ENCODE results near the gene PRR29.

PRR29 gene

GRCh38 chr17:63998050-63998720 lies at the start of gene PRR29:
Gene PRR29, plus strand, starts transcription at chr17:63998351. Its CDS starts 14 bp downstream, at chr17:63998365.
- H3K9ac ChIP-seq (ENCODE audit: low read depth, low read length): no peak within 1 kb of the TSS
- H3K36me3 ChIP-seq (ENCODE audit: control insufficient read depth, insufficient read depth, low read length): no peaks in the 10 kb centered on the region
- H3K9me3 ChIP-seq (ENCODE audit: control insufficient read depth, insufficient read depth, low read length): no peaks in the 10 kb centered on the region
- peaks cover 6% of the 10 kb centered on the region for H3K4me1 ChIP-seq (ENCODE audit: control insufficient read depth, insufficient read depth, low read length)
- peak within 1 kb of the TSS; percentile 93 for H3K4me3 ChIP-seq (ENCODE audit: low read depth, low read length)
- H3K27me3 ChIP-seq (ENCODE audit: control insufficient read depth, insufficient read depth, low read length): peaks cover 29% of the 10 kb centered on the region

- no peak overlapping the region for H3K4me3 ChIP-seq (ENCODE audit: low read depth, low read length)
- no peak overlapping the region for H3K9ac ChIP-seq (ENCODE audit: low read depth, low read length)
- peaks cover 3% of the 10 kb centered on the region for H3K4me1 ChIP-seq (ENCODE audit: control insufficient read depth, insufficient read depth, low read length)
- H3K27me3 ChIP-seq (ENCODE audit: control insufficient read depth, insufficient read depth, low read length): no peaks in the 10 kb centered on the region
- H3K36me3 ChIP-seq (ENCODE audit: control insufficient read depth, insufficient read depth, low read length): no peaks in the 10 kb centered on the region
- H3K9me3 ChIP-seq (ENCODE audit: control insufficient read depth, insufficient read depth, low read length): no peaks in the 10 kb centered on the region
These were observed 49.6 kb upstream of the PRR29 start for GRCh38 chr17:63948521-63948920.

GRCh38 chr17:63949576-63950250 lies 48.4 kb upstream of the PRR29 start:
- H3K4me3 ChIP-seq (ENCODE audit: low read depth, low read length): no peak overlapping the region
- peaks cover 3% of the 10 kb centered on the region for H3K4me1 ChIP-seq (ENCODE audit: control insufficient read depth, insufficient read depth, low read length)
- H3K27me3 ChIP-seq (ENCODE audit: control insufficient read depth, insufficient read depth, low read length): no peaks in the 10 kb centered on the region
- H3K9me3 ChIP-seq (ENCODE audit: control insufficient read depth, insufficient read depth, low read length): no peaks in the 10 kb centered on the region
- H3K36me3 ChIP-seq (ENCODE audit: control insufficient read depth, insufficient read depth, low read length): no peaks in the 10 kb centered on the region
- no peak overlapping the region for H3K9ac ChIP-seq (ENCODE audit: low read depth, low read length)

DNA sequence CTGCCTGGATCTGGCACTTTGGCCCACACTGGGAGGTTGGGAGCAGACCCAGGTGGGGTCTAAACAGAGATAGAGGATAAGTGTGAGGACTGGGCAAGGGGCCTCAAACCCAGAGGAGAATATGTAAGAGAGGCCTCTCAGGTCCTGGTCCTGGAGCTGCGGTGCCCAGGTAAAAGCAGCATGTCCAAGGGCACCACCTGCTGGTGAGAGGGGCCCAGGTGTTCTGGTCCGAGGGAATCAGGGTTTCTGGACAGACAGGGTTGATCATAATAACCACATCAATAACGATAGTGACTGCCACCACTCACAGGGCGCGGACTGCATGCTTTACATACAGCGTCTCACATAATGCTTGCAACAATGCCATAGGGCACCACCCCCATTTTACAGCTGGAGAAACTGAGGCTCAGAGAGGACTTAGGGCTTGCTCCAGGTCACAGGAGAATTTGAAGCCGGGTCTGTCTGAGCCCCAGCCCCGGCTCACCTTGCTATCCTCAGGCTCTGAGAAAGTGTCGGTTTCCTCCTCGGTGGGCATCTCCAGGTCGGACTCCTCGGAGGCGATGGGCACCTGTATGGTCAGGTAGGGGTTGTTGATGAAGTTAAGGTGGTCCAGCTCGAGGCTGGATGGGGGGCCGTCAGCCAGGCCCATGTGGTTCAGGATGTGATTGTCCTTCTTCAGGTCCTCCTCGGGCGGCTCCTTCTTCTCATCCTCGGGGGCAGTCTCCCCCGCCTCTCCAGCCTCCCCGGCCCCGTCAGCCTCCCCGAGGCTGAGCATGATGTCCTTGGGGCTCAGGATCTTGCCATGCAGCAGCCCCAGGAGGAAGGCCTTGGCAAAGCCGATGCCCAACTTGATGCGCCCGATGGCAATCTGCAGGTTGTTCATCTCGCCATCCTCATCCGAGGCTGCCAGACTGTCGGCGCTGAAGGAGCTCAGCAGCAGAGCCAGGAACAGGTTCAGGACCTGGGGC lies 46.9 kb upstream of the PRR29 start:
- no peaks in the 10 kb centered on the region for H3K9me3 ChIP-seq (ENCODE audit: control insufficient read depth, insufficient read depth, low read length)
- no peak overlapping the region for H3K4me3 ChIP-seq (ENCODE audit: low read depth, low read length)
- peak overlapping the region; percentile 54 for H3K9ac ChIP-seq (ENCODE audit: low read depth, low read length)
- no peaks in the 10 kb centered on the region for H3K27me3 ChIP-seq (ENCODE audit: control insufficient read depth, insufficient read depth, low read length)
- peaks cover 3% of the 10 kb centered on the region for H3K4me1 ChIP-seq (ENCODE audit: control insufficient read depth, insufficient read depth, low read length)
- H3K36me3 ChIP-seq (ENCODE audit: control insufficient read depth, insufficient read depth, low read length): no peaks in the 10 kb centered on the region

GRCh38 chr17:63954402-63955063 lies 43.6 kb upstream of the PRR29 start:
- Histone ChIP-seq H3K4me1 (ENCODE audit: control insufficient read depth, insufficient read depth, low read length) (peaks cover 3% of the 10 kb centered on the region), H3K9ac (ENCODE audit: low read depth, low read length) (no peak overlapping the region), H3K36me3 (ENCODE audit: control insufficient read depth, insufficient read depth, low read length) (peaks cover 4% of the 10 kb centered on the region), H3K27me3 (ENCODE audit: control insufficient read depth, insufficient read depth, low read length) (no peaks in the 10 kb centered on the region), H3K4me3 (ENCODE audit: low read depth, low read length) (no peak overlapping the region), H3K9me3 (ENCODE audit: control insufficient read depth, insufficient read depth, low read length) (no peaks in the 10 kb centered on the region)

DNA sequence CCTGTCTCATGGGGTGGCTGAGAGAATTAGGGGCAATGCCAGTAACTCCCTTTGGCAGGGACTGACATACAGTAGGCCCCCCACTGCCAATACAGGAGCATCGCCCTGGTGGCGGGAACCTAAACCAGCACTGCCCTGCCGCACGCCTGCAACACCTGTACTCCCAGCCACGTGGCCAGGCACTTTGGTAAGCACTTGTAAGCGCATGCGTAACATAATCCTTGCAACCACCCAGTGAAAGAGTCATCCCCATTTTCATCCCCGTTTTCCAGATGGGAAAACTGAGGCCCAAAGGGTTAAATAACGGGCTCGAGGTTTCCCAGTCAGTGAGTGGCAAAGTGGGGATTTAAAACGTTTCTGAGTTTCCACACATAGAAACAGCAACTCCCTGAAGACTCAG lies 42.9 kb upstream of the PRR29 start:
- no peak overlapping the region for H3K4me3 ChIP-seq (ENCODE audit: low read depth, low read length)
- H3K9ac ChIP-seq (ENCODE audit: low read depth, low read length): no peak overlapping the region
- H3K27me3 ChIP-seq (ENCODE audit: control insufficient read depth, insufficient read depth, low read length): no peaks in the 10 kb centered on the region
- peaks cover 3% of the 10 kb centered on the region for H3K4me1 ChIP-seq (ENCODE audit: control insufficient read depth, insufficient read depth, low read length)
- peaks cover 4% of the 10 kb centered on the region for H3K36me3 ChIP-seq (ENCODE audit: control insufficient read depth, insufficient read depth, low read length)
- no peaks in the 10 kb centered on the region for H3K9me3 ChIP-seq (ENCODE audit: control insufficient read depth, insufficient read depth, low read length)

GRCh38 chr17:63955791-63956190 lies 42.4 kb upstream of the PRR29 start:
- peaks cover 4% of the 10 kb centered on the region for H3K36me3 ChIP-seq (ENCODE audit: control insufficient read depth, insufficient read depth, low read length)
- H3K9me3 ChIP-seq (ENCODE audit: control insufficient read depth, insufficient read depth, low read length): no peaks in the 10 kb centered on the region
- H3K27me3 ChIP-seq (ENCODE audit: control insufficient read depth, insufficient read depth, low read length): peaks cover 3% of the 10 kb centered on the region
- no peak overlapping the region for H3K4me3 ChIP-seq (ENCODE audit: low read depth, low read length)
- peaks cover under 1% of the 10 kb centered on the region for H3K4me1 ChIP-seq (ENCODE audit: control insufficient read depth, insufficient read depth, low read length)
- H3K9ac ChIP-seq (ENCODE audit: low read depth, low read length): no peak overlapping the region

DNA sequence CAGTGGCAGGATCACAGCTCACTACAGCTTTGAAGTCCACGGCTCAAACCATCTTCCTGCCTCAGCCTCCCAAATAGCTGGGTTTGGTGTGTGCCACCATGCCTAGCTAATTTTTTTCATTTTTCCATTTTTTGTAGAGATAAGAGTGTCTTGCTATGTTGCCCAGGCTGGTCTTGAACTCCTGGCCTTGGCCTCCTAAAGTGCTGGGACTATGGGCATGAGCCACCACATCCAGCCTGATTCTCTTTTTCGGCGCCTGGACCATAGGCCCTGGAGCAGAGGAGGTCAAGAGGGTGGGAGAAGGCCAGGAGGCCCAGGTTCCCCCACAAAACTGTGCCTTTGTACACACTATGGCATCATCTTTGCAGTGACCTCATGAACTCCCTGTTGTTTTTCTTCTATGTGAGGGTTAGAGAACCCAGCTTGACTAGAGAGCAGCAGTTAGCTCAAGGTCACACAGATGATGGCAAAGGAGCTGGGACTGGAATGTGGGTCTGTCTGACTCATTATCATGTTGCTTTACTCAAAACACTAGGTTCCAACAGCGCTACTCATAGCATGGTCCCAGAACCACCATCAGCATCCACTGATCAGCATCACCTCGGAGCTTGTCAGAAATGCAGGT lies 41.7 kb upstream of the PRR29 start:
- H3K9me3 ChIP-seq (ENCODE audit: control insufficient read depth, insufficient read depth, low read length): no peaks in the 10 kb centered on the region
- peaks cover 3% of the 10 kb centered on the region for H3K27me3 ChIP-seq (ENCODE audit: control insufficient read depth, insufficient read depth, low read length)
- H3K9ac ChIP-seq (ENCODE audit: low read depth, low read length): no peak overlapping the region
- H3K4me3 ChIP-seq (ENCODE audit: low read depth, low read length): no peak overlapping the region
- H3K36me3 ChIP-seq (ENCODE audit: control insufficient read depth, insufficient read depth, low read length): peaks cover 4% of the 10 kb centered on the region
- no peaks in the 10 kb centered on the region for H3K4me1 ChIP-seq (ENCODE audit: control insufficient read depth, insufficient read depth, low read length)

DNA sequence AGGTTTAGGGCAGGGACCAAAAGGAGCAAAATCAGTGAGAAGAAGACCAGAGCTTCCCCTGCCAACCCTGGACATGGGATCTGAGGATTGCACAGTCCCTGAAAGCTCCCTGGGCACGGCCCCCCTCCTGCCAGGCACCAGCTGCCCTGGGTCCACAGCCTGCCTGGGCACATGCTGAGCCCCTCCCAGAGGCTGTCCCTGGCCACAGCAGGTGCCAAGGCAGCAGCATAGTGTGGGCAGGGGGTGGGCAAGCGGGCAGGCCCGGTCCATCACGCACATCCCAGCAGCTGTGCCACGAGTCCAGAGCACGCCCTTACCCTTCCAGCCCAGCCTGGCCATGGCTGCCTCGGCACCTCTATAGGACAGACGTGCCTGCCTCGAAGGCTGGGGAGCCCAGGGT lies 38.1 kb upstream of the PRR29 start:
- no peak overlapping the region for H3K9ac ChIP-seq (ENCODE audit: low read depth, low read length)
- no peaks in the 10 kb centered on the region for H3K9me3 ChIP-seq (ENCODE audit: control insufficient read depth, insufficient read depth, low read length)
- H3K4me1 ChIP-seq (ENCODE audit: control insufficient read depth, insufficient read depth, low read length): peaks cover 6% of the 10 kb centered on the region
- peaks cover 4% of the 10 kb centered on the region for H3K36me3 ChIP-seq (ENCODE audit: control insufficient read depth, insufficient read depth, low read length)
- peak overlapping the region; percentile 78 for H3K4me3 ChIP-seq (ENCODE audit: low read depth, low read length)
- H3K27me3 ChIP-seq (ENCODE audit: control insufficient read depth, insufficient read depth, low read length): peaks cover 3% of the 10 kb centered on the region

GRCh38 chr17:63960430-63960829 lies 37.7 kb upstream of the PRR29 start:
- peak overlapping the region; percentile 78 for H3K4me3 ChIP-seq (ENCODE audit: low read depth, low read length)
- no peak overlapping the region for H3K9ac ChIP-seq (ENCODE audit: low read depth, low read length)
- H3K27me3 ChIP-seq (ENCODE audit: control insufficient read depth, insufficient read depth, low read length): peaks cover 3% of the 10 kb centered on the region
- H3K36me3 ChIP-seq (ENCODE audit: control insufficient read depth, insufficient read depth, low read length): peaks cover 4% of the 10 kb centered on the region
- no peaks in the 10 kb centered on the region for H3K9me3 ChIP-seq (ENCODE audit: control insufficient read depth, insufficient read depth, low read length)
- peaks cover 6% of the 10 kb centered on the region for H3K4me1 ChIP-seq (ENCODE audit: control insufficient read depth, insufficient read depth, low read length)

All from iPS-15b (cell line).